GM19467 (cell line): ENCODE measurements around the gene ENDOD1.
A peak's percentile ranks its signal among the peaks of the same experiment; 100 is the strongest.

Experiments used
- ATAC-seq: cut with Tn5 transposase; IDR thresholded peaks from one replicate; pipeline ENCODE4 v1.9.1; 2021; ENCODE audit warnings: mild to moderate bottlenecking, moderate library complexity; ENCODE audit not compliant: unreplicated experiment

The ENDOD1 gene

DNA sequence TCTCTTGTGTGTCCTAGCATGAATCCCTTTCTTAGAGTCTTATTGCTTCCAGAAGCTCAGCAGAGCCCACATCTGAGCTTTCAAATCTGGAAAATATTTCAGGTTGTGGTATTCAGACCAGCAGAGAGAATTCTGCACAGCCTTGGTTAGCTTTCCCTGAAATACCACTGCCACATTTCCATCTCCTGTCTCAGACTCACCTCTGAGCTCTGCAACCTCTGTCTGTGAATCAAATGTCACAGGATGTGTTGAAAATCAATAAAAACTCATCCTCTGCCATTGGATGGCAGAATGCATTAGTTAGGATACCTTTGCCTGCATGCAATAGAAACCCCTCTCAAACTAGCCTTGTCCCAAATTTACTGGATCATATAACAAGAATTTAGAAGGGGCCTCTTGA is 47.7 kb downstream of the ENDOD1 start:
- ATAC-seq = no peak

DNA sequence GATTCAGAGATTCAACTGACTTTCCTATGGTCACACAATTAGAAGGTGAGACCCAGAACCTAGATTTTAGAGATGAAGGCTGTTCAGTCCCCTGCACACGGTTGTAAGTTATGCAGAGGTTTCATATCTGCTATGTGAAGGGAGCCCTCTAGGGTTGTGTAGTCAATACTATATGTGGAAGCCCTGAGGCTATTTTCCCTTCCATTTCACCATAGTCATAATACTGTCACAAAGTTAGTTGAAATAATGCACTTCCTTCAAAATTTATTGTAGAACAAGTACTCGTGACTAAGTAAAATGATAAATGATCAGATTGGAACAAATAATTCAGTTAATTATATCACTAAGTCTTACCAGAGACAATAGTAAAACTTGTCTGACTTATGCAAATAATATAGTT is 48.8 kb downstream of the ENDOD1 start:
- no peak for ATAC-seq

DNA sequence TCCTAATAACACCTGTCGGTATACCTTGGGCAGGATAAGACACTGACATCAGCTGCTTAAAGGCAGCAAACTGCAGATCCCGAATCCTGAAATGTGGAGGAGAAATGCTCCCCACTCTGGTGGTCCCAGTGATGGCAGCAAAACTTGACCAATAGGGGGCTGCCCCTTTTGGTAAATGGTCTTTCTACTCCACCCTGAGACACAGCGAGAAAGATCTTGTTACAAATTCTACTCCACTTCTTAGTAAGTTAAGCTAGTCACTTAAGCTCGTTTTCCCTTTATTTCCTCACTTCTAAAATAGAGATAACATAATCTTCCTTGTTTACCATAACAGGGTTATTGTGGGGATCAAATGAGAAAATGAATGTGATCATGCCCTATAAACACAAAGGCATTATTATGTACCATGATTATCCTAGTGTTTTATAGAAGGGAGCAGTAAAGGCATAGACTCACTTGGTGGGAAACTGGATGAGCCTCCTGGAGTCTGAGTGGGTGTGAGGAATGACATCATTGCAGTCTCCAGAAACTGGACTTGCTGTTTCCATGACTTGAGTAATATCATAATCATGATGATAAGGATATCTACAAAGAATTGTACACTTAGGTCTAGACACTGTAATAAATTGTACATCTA is 50.9 kb downstream of the ENDOD1 start:
- no peak for ATAC-seq

DNA sequence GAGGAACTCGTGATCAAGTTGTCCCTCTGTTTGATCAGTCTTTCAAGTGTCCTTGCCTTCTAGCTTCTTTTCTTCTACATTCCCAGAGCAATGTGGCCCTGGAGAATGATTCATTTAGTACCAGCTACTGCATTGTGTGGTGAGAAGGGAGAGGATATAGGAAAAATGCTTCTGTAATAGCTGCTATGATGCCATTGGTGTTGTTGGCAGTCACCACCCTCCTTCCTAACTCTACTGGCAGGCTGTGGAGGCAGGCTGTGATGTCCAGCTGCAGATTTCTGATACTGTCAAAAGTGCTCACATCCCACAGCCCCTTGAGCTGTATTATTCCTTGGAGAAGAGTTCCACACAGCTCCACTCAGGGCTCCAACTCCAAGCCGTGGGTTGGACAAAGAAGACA is 52.8 kb downstream of the ENDOD1 start:
- ATAC-seq = no peak

DNA sequence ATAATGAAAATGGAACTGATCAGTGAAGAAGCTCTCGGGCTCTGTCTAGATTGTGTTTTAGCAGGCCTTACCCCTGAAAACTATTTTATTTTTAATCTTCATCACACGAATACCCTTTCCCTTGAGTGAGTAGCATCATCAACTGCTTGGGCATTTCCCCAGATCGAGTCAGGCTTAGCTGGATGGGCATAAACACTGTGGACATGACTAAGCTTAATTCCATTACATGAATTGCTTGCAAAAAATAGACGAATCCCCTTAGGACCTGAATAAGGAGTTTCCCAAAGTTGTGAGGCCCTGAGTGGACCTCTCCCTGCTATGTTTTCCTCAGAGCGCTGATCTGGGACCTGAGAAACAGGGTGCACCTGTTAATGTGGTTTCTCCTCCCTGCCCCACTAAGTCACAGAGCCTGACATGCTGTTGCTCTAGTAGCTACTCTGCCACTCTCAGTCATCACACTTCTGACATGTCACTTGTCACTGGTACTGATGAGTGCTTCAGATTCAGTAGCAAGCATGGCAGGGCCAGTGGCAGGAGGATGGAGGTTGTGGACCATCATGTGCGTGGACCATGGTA is 53.5 kb downstream of the ENDOD1 start:
- no peak for ATAC-seq

DNA sequence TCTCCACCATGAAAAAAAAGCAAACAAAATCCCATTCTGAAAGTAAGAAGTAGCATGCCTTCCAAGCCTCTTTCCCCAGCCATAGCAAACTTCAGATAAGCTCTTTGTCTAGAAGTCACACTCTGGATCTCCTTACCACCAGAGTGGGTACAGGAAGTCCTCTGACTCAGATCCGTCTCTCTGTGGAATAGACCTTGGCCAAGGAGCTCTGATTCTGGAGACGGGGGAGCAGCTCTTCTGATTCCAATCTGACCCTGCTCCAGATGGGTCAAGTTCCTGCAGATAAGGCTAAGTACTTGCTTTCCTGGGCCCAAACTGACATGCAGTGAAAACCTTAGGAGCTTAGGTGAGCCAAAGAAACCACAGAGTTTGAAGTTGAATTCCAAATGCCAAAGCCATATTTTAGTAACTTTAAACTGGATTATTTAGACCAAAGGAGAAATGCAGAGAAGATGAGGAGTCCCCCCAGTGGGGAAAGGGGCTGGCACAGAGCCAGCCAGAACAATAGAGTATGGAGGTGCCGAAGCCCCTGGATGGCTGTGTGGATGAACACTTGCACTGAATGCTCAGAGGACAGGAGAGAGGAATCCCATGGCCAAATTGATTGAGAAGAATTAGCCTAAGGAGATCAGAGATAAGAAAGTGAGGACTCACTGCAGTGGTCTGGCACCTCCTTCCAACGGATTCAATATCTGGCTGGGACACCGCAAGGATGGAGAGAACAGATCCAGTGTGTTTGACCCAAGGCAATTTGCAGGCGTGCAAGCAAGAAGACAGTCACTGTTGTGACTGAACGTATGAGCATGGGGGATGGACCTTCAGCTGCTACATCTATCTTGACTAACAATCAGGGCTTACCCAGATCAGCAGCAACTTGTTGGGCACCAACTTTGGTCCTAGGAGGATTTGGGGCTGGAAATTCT is 54.9 kb downstream of the ENDOD1 start:
- no peak for ATAC-seq

DNA sequence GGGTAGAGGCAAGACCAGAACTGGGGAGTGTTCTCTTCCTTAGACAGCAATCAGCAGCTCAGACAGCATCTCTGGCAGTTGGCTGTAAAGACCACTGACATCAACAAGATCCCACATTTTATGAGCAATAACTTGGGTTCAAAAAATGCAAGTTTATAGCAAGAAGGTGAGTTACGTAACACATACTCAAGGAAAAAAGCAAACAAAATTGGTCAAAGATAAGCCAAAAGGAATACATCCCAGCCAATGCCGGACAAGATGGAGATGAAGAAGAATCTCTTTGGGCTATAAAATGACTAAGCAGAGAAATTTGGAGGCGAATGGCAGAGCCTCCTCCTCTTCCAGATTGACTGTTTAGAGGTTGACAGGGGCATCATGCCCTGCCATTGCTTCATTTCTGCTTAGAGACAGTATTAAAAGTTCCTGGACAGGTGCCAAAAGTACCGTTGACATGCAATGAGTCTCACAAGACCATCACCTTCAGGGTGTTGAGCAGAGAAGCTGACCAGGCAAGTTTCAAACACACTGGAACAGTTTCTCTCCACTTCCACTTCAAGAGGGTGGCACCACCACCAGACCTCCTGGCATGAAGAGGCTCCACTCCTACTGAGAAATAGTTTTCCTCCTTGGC is 55.9 kb downstream of the ENDOD1 start:
- ATAC-seq = no peak

DNA sequence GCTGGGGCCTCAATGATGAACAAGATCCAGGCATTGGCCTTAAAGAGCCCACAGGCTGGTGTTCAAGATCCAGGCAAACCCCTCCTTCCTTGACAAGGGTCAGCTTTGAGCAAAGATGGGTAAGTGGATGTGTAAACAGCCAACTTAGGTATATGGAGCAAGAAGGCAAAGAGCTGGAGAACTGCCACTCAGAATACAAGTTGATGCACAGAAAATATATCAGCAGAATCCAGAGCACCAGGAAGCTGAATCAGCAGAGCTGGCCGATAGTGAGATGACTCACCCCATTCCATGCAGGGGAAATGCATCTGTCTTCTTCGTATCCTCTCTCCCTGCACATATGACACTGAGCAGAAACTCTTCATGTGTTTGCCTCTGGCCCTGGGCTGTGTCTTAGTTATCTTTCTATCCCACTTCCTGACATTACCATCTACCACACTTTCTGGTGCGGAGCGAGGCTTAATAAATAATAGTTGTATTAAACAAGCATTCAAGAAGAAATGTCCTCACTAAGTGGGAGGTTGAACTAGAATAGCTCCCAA is 57.8 kb downstream of the ENDOD1 start:
- ATAC-seq = no peak

DNA sequence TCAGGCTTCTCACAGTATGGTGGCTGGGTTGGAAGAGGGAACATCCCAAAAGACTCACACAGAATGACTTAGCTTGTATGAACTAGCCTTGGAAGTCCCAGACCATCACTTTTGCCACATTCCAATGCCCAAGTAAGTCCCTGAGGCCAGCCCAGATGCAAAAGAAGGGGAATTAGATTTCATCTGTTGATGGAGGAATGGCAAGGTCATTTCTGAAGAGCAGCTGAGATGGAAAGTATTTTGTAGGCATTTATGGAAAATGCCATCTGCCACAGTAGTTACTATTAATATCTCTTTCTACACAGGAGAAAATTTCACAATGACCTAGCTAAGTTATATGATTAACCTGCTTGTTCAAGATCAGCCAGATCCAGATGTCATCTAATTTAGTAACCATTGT is 58.8 kb downstream of the ENDOD1 start:
- ATAC-seq = no peak

DNA sequence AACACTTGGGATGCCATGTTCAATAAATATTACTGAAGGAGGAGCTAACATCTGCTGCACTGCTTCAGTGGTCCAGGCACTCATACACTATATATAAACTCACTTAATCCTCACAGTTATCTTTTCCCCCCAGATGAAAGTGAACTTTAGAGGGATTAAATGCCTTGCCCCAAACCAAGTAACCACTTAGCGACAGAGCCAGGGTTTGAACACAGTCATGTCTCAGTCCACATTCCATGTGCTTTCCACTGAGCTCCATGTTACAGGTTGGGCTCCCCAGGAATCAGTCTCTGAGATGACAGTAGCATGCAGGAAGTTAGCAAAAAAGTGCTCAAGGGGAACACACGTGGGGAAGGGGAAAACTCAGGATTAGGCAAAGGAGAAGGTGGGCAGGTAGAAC is 59.3 kb downstream of the ENDOD1 start:
- no peak for ATAC-seq

DNA sequence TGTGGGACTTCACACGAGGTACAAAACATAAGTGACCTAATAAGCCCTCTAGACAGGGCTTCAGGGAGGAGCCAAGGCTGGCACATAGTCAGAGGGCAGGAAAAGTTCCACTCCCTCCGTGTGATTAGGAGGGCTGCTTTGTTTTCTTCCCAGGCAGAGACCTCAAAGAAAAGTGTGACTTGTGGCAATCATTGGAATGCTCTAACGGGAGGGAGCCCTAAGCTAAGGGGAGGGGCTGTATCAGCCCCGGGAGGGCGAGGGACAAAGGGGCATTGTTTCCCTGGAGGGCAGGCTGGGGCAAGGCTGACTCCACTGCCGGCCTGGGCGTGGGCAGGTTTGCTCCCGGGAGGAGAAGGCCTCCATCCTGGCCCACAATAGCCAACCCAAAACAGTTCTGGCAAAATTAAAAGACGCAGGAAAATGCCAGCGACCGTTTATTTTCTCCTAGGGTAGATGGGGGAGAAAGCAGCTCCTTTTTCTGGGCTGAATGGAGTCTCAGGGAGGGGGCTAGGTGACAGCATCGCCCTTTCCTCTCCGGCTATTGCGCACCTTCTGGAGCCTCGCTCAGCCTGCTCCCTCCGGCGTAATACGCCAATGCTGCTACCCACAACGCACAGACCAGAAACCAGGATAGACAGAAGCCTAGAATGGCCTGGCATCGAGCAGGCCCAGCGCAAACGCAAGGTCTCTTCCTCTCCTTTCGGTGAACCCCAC is 60.2 kb downstream of the ENDOD1 start:
- no peak for ATAC-seq

DNA sequence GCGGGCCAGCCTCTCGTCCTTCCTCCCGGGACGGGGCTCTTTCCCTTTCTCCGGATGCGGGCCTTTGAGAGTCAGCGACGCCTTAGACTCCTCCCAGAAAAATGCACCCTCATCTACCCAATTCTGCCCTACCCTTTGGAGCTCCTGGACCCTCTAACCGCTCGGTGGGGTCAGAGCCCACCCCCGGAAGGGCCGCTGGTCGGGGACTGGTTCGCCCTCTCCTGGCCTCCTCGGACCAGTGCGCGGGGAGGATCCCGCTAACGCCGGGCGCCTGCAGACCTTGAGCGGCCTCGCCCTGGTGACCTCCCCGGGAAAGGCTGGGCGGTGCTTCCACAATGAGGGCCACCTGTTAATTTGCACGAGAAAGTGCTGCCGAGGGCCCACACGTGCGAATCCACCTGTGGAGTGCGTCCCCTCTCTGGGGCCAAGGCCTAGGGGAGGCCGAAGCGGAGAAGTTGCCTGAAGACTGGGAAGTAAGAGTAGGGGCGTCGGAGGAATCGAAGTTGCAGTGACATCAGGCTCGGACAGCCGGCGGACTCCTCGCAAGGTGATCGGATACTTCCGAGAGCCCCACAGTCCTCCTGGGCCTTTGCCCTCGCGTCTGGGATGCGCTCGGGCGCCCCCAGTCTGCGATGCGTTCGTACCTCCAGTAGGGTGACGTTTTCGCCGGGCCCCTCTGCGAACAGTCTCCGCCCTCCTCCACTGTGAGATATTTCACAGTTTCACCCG is 61.5 kb downstream of the ENDOD1 start:
- peak; percentile 85 for ATAC-seq

DNA sequence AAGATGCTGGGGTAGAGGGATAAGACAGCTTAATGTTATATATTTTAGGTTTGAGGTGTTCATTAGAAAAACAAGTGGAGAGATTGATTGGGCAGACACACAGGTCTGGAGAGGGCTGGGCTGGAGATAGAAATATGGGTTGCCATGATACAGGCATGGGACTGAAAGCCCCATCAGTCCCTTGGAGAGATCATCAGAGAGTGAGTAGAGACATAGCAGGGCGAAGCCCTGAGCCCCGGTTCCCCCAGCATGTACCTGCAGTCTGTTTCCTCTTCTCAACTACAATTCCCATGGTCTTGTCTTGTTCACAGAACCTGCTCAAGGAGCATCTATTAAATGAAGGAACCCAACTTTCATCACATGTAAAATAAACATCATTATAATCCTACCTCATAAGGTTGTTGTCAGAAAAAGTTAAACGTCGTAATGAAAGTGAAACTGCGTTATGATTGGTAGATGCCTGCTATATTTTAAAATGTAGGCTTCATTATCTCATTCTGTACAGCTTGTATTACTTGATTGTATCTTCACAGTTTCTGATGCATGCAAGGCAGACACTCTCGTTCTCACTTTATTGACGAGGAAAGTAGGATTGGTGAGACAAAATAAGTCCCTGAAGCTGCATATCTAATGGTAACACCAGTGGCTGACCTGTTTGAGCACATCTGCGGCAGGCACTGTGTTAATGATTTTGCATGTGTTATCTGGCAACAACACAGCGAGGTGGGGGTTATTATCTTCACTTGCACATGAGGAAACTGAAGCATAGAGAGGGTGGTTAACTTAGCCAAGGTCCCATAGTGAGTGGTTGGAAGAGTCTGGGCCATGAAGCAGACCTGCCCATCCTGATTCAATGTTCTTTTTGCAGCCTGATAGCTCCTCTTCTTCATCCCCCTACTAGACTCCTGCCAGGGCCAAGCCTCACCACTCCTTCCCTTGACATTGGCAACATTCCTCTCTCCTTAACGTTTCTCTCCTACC is 63.5 kb downstream of the ENDOD1 start:
- no peak for ATAC-seq

DNA sequence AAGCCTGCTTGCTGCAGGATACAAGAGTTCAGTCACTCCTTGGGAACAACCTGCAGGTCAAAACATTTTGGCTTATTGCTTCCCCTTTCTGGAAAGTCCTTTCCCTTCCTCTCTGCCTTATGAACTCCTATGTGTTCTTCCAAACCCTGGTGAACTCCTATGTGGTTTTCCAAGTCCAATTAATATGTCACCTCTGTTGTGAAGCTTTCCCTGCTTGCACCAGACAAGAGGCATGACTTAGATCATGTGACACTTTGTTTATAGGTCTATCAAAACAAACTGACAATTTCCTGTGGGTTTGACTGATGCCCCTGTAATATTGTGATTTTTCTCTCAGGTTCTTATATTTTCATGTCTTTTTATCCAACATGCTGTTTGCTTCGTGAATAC is 64.2 kb downstream of the ENDOD1 start:
- no peak for ATAC-seq

DNA sequence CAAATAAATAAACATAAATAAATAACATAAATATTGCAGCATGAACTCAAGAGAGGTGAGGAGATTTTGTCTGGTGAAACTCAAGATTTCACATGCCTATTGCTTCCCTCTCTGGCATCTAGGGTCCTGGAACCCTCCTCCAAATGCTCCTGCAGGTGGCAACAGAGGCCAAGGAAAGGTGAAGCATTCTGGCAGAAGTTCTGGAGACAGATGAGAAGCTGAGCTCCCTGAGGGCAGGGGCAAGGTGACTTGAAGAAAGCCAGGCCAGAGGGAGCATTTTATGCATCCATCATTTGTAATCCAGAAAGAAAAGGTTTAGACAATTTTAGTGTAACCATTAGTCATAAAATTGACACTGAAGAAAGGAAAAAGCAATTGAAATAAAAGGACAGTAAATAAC is 64.9 kb downstream of the ENDOD1 start:
- no peak for ATAC-seq

DNA sequence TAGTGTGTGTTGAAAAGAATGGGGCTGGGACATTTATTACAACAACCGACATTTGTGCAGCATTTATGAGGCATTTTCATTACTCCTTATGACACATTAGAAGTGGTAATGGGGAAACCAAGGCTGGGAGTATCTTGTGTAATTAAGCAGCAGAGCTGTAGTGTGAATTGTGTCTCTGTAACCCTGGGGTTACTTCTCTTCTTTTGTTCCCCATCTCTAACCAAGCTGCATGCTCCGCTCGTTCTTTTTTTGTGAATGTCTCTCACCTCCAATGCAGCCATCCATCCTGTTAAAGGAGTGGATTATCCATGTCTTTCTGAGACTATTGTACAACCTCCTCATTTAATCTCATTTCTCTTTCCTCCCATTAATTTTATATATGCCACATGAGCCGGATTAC is 65.7 kb downstream of the ENDOD1 start:
- ATAC-seq = no peak

DNA sequence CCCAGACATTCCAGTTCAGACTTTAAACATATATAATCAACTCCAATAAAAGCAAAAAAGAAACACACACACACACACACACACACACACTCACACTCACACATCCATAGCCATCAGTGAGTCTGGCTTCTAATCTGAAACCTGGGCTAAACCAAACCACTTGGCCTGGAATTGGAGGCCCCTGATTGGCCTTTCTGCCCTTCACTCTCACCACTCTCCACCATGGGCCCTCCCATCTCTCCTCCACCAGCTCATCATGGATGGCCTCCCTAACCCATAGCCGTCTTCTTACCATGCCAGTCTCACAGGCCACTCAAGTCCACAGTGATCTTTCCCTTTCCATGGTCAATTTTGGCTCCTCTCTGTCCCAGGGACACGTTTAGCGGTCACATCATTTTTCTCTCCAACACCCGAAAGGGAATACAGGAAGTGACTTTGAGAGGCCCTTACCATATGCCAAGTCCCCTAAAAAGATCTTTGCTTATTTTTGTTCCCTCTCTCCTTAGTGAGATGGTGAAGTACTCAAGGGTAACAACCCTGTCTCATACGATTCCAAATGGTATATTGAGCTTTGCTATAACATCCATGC is 66.6 kb downstream of the ENDOD1 start:
- no peak for ATAC-seq

DNA sequence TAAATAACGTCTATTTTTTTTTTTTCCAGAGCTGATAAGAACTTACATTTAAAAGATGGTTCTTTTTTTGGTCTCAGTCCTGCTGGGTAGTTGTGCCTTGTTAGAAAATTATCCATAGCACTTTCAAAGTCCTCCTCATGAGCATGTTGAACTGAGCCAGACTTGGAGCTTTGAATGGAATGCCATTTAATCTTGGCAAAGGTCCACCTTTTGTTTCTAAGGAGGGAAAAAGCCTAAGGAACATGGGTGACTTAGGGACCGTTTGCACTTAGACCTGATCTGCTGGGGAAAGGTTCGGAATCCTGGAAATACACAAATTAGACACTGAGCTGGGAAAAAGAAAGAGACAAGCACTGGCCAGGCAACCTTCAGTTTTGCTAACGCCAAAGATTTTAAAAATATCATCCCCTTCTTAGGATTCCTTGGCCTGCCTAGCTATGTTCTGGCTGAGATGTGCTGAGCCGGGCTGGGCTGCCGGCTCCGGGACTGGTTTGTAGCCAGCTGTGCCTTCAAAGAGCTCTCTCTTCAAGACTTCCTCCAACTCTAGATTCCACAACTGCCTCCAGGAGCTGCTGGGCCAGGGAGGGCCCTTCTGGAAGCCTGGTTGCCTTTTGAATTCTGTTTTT is 67.4 kb downstream of the ENDOD1 start:
- no peak for ATAC-seq
